HG03139 (cell line): ENCODE measurements around the gene PTGES3L.
"Not testable (repeated sequence)": the region's sequence is repeated elsewhere in the genome, so short reads cannot be mapped to it uniquely, and the experiment has no call there.

Experiments used
- ATAC-seq: cut with Tn5 transposase; IDR thresholded peaks from one replicate; pipeline ENCODE4 v1.9.1; 2021; ENCODE audit not compliant: unreplicated experiment

Gene PTGES3L

GRCh38 chr17:42923472-42923871 is 56.4 kb downstream of the PTGES3L start:
- not testable (repeated sequence) for ATAC-seq

GRCh38 chr17:42922294-42922693 is 57.6 kb downstream of the PTGES3L start:
- ATAC-seq = no peak

- ATAC-seq = no peak
Measured at GRCh38 chr17:42920922-42921321, 59.0 kb downstream of the PTGES3L start.

- no peak for ATAC-seq
Measured at GRCh38 chr17:42920106-42920900, 59.6 kb downstream of the PTGES3L start.

- not testable (repeated sequence) for ATAC-seq
Measured at GRCh38 chr17:42919522-42920077, 60.3 kb downstream of the PTGES3L start.

GRCh38 chr17:42918902-42919521 is 60.9 kb downstream of the PTGES3L start:
- ATAC-seq = no peak
